DND-41 (cell line): Measurements from ENCODE around the gene FAM83G.

Experiments used
- CTCF ChIP-seq: IDR thresholded peaks from 2 replicates; pipeline ENCODE4 v1.5.1; 2012; ENCODE audit warnings: borderline replicate concordance, low read length, moderate library complexity, mild to moderate bottlenecking; ENCODE audit not compliant: poor library complexity, severe bottlenecking; ENCODE audit errors: extremely low read depth
- EZH2 ChIP-seq: IDR thresholded peaks from 3 replicates; pipeline ENCODE4 v1.6.1; 2012; ENCODE audit warnings: borderline replicate concordance, low read depth, mild to moderate bottlenecking, moderate library complexity, low read length, inconsistent platforms; ENCODE audit not compliant: severe bottlenecking

GRCh38 chr17:18967916-18968315 is 36.6 kb downstream of the FAM83G start:
- TF ChIP-seq CTCF (no peak), EZH2 (no peak)
